ENCODE data around the gene ZRANB3.

DNA sequence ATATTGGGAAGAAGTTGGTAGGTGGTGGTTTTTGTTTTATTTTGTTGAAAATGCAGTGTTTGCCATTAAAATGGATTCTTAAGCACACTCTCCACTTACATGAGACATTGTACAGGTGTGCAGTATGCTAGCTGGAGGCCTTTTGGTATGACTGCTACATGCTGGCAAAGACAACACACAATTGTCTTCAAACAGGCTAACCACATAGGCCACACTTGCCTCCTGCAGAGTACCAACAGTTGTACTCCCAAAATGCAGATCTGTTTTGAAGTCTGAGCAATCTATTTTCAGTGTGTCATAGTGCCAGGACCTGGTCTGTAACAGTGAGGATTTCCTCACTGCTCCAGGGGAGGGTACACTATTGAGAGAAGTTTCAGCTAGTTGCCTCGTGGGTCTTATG lies 213.6 kb downstream of the ZRANB3 start:
- TF ChIP-seq, protein P1, sequence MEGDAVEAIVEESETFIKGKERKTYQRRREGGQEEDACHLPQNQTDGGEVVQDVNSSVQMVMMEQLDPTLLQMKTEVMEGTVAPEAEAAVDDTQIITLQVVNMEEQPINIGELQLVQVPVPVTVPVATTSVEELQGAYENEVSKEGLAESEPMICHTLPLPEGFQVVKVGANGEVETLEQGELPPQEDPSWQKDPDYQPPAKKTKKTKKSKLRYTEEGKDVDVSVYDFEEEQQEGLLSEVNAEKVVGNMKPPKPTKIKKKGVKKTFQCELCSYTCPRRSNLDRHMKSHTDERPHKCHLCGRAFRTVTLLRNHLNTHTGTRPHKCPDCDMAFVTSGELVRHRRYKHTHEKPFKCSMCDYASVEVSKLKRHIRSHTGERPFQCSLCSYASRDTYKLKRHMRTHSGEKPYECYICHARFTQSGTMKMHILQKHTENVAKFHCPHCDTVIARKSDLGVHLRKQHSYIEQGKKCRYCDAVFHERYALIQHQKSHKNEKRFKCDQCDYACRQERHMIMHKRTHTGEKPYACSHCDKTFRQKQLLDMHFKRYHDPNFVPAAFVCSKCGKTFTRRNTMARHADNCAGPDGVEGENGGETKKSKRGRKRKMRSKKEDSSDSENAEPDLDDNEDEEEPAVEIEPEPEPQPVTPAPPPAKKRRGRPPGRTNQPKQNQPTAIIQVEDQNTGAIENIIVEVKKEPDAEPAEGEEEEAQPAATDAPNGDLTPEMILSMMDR (IDR thresholded peaks at IDR 0.05 in 2 of 3, conservative IDR thresholded peaks at IDR 0.05 in 1 of 3; ENCODE audit: borderline replicate concordance in 1 of 3, insufficient read depth in 1 of 3, low read depth in 2 of 3, low read length in 2 of 3) = no peak
- no peak for TF ChIP-seq POLR2AphosphoS5 (IDR thresholded peaks at IDR 0.05; ENCODE audit: low read depth, low read length)
- TF ChIP-seq, protein P2, sequence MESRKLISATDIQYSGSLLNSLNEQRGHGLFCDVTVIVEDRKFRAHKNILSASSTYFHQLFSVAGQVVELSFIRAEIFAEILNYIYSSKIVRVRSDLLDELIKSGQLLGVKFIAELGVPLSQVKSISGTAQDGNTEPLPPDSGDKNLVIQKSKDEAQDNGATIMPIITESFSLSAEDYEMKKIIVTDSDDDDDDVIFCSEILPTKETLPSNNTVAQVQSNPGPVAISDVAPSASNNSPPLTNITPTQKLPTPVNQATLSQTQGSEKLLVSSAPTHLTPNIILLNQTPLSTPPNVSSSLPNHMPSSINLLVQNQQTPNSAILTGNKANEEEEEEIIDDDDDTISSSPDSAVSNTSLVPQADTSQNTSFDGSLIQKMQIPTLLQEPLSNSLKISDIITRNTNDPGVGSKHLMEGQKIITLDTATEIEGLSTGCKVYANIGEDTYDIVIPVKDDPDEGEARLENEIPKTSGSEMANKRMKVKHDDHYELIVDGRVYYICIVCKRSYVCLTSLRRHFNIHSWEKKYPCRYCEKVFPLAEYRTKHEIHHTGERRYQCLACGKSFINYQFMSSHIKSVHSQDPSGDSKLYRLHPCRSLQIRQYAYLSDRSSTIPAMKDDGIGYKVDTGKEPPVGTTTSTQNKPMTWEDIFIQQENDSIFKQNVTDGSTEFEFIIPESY (IDR thresholded peaks at IDR 0.05; ENCODE audit: extremely low read depth, insufficient replicate concordance, low read length) = no peak
- no peak for TF ChIP-seq EZH2 (IDR thresholded peaks at IDR 0.05)
- no peak for TF ChIP-seq SIN3A (IDR thresholded peaks at IDR 0.05; ENCODE audit: low read depth)
- TF ChIP-seq POLR2A (IDR thresholded peaks at IDR 0.05; ENCODE audit: borderline replicate concordance, extremely low read depth, insufficient read depth, insufficient read length) = no peak
- TF ChIP-seq ELF1 (IDR thresholded peaks at IDR 0.05; ENCODE audit: borderline replicate concordance, low read depth) = no peak

Data from HCT116 (cell line).